Astrocyte (in vitro differentiated cells and primary cell): ENCODE results near the gene DGKB. TPM values are rescaled to one million over a fixed set of nuclear protein-coding genes. Genes with fewer than 3 reads are reported as not detected.

Experiments used
- DNase-seq: peaks from one replicate; pipeline ENCODE4 v3.0.0-alpha.2; 2010; ENCODE audit warnings: low read depth
- FAIRE-seq: peaks from 2 replicates; lab custom pipeline; 2011; peaks lifted over from hg19 to GRCh38; lab: Jason Lieb, UNC
- H2AFZ ChIP-seq: 2 replicates; pipeline ENCODE4 v1.6.0; 2012; ENCODE audit warnings: low read depth, low read length, inconsistent platforms
- H3K27ac ChIP-seq: 2 replicates; pipeline ENCODE4 v1.5.1; 2011; ENCODE audit warnings: low read depth, low read length, inconsistent platforms
- H3K27me3 ChIP-seq: 2 replicates; pipeline ENCODE4 v1.6.0; 2011; ENCODE audit warnings: low read length, inconsistent platforms; ENCODE audit not compliant: insufficient read depth
- H3K36me3 ChIP-seq: 2 replicates; pipeline ENCODE4 v1.5.1; 2011; ENCODE audit warnings: low read length, inconsistent platforms; ENCODE audit not compliant: insufficient read depth
- H3K4me1 ChIP-seq: 2 replicates; pipeline ENCODE4 v1.5.1; 2011; ENCODE audit warnings: low read length, inconsistent platforms; ENCODE audit not compliant: insufficient read depth
- H3K4me2 ChIP-seq: 2 replicates; pipeline ENCODE4 v1.6.0; 2012; ENCODE audit warnings: low read length, inconsistent platforms
- H3K4me3 ChIP-seq: 2 replicates; pipeline ENCODE4 v1.5.1; 2011; ENCODE audit warnings: low read depth, mild to moderate bottlenecking, low read length, inconsistent platforms; ENCODE audit not compliant: insufficient read depth
- H3K79me2 ChIP-seq: 2 replicates; pipeline ENCODE4 v1.6.0; 2012; ENCODE audit warnings: mild to moderate bottlenecking, low read length, inconsistent platforms; ENCODE audit not compliant: insufficient read depth
- H3K9ac ChIP-seq: 2 replicates; pipeline ENCODE4 v1.6.0; 2012; ENCODE audit warnings: mild to moderate bottlenecking, low read length, inconsistent platforms
- H3K9me3 ChIP-seq: 2 replicates; pipeline ENCODE4 v1.5.1; 2012; ENCODE audit warnings: low read depth, mild to moderate bottlenecking, low read length, inconsistent platforms; ENCODE audit not compliant: insufficient read depth
- H4K20me1 ChIP-seq: 2 replicates; pipeline ENCODE4 v1.6.0; 2012; ENCODE audit warnings: low read length, inconsistent platforms; ENCODE audit not compliant: insufficient read depth
- H3K27ac Mint-ChIP-seq: one replicate; pipeline ENCODE4 v1.8.0; 2021; ENCODE audit warnings: mild to moderate bottlenecking, mixed read lengths; ENCODE audit not compliant: unreplicated experiment
- H3K27me3 Mint-ChIP-seq: one replicate; pipeline ENCODE4 v1.8.0; 2021; ENCODE audit warnings: low read depth, mixed read lengths; ENCODE audit not compliant: unreplicated experiment
- H3K36me3 Mint-ChIP-seq: one replicate; pipeline ENCODE4 v1.8.0; 2021; ENCODE audit warnings: low read depth, mixed read lengths; ENCODE audit not compliant: unreplicated experiment
- H3K4me1 Mint-ChIP-seq: one replicate; pipeline ENCODE4 v1.8.0; 2021; ENCODE audit warnings: low read depth, mixed read lengths; ENCODE audit not compliant: unreplicated experiment
- H3K4me3 Mint-ChIP-seq: one replicate; pipeline ENCODE4 v1.8.0; 2021; ENCODE audit warnings: mild to moderate bottlenecking, moderate library complexity, mixed read lengths; ENCODE audit not compliant: unreplicated experiment
- H3K9me3 Mint-ChIP-seq: one replicate; pipeline ENCODE4 v1.8.0; 2021; ENCODE audit warnings: mild to moderate bottlenecking, mixed read lengths; ENCODE audit not compliant: unreplicated experiment
- EZH2 ChIP-seq: IDR thresholded peaks from 2 replicates; pipeline ENCODE4 v1.6.1; 2012; ENCODE audit warnings: mild to moderate bottlenecking, low read length, inconsistent platforms; ENCODE audit not compliant: insufficient read depth
- total RNA-seq: library from RNA; stranded (reverse); gene quantifications from 2 replicates; pipeline ENCODE4 v1.2.1, GENCODE V29; 2021
- TF ChIP-seq, protein P1 (sequence below): IDR thresholded peaks from 2 replicates; pipeline ENCODE4 v1.5.1; 2011; ENCODE audit warnings: low read depth, mild to moderate bottlenecking, inconsistent platforms, low read length, moderate library complexity; ENCODE audit not compliant: insufficient read depth

The DGKB gene
- total RNA-seq, 1 donor from 2014 or later: 0.39 TPM

DNA sequence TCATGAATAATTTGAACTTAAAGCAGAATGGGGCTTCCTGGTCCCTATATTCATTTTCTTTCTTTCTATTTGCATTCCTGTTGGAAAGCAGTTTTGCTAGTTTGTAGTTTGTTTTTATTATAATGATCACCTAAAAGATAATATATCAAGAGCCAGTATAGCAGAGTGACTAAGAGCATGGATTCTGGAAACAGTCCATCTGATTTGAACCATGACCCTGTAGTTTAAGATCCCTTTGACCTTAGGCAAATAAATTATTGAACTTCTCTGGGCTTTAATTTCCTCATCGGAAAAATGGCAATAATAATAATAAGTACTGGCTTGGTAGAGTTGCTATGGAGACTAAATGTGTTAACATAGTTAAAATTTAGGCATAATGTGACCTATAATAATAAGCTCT is 76.1 kb downstream of the DGKB start:
- Histone ChIP-seq H3K36me3 (no peaks in the 10 kb centered on the region), H3K4me2 (no peak overlapping the region), H3K27me3 (no peaks in the 10 kb centered on the region), H3K4me3 (no peak overlapping the region), H4K20me1 (no peaks in the 10 kb centered on the region), H3K79me2 (no peaks in the 10 kb centered on the region), H3K27ac (no peak overlapping the region), H3K4me1 (no peaks in the 10 kb centered on the region), H3K9me3 (no peaks in the 10 kb centered on the region), H2AFZ (no peak overlapping the region), H3K9ac (no peak overlapping the region)
- no peaks in the 10 kb centered on the region for H3K36me3 Mint-ChIP-seq
- no peaks in the 10 kb centered on the region for H3K9me3 Mint-ChIP-seq
- TF ChIP-seq, protein P1, sequence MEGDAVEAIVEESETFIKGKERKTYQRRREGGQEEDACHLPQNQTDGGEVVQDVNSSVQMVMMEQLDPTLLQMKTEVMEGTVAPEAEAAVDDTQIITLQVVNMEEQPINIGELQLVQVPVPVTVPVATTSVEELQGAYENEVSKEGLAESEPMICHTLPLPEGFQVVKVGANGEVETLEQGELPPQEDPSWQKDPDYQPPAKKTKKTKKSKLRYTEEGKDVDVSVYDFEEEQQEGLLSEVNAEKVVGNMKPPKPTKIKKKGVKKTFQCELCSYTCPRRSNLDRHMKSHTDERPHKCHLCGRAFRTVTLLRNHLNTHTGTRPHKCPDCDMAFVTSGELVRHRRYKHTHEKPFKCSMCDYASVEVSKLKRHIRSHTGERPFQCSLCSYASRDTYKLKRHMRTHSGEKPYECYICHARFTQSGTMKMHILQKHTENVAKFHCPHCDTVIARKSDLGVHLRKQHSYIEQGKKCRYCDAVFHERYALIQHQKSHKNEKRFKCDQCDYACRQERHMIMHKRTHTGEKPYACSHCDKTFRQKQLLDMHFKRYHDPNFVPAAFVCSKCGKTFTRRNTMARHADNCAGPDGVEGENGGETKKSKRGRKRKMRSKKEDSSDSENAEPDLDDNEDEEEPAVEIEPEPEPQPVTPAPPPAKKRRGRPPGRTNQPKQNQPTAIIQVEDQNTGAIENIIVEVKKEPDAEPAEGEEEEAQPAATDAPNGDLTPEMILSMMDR: no peak
- no peak for TF ChIP-seq EZH2
- H3K27ac Mint-ChIP-seq: no peak overlapping the region
- peaks cover 25% of the 10 kb centered on the region for H3K4me1 Mint-ChIP-seq
- no peak for FAIRE-seq
- no peak overlapping the region for H3K4me3 Mint-ChIP-seq
- H3K27me3 Mint-ChIP-seq: no peaks in the 10 kb centered on the region
- DNase-seq: no peak

DNA sequence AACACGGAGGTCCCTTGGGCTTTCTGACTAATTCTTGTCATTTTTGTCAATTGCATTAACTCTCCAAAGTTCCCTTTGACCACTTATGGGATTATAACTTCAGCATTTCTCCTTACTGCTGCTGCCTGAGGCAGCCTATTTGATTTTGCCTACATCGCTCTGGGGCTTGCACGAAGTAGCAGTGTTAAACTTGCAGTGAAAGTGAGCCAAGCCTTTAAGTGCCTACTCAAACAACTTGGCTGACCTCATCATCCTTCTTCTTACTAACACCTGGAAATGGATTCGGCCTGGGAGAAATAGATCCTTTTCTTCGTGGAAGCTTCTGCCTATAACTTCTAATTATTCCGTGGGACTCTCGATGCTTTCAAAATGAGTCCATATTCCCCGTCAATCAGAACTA is 76.6 kb downstream of the DGKB start:
- no peak overlapping the region for H3K4me3 ChIP-seq
- no peak overlapping the region for H2AFZ ChIP-seq
- Mint-ChIP-seq H3K27me3 (no peaks in the 10 kb centered on the region), H3K9me3 (no peaks in the 10 kb centered on the region), H3K36me3 (no peaks in the 10 kb centered on the region), H3K27ac (no peak overlapping the region), H3K4me1 (peaks cover 24% of the 10 kb centered on the region), H3K4me3 (no peak overlapping the region)
- FAIRE-seq (no peak), DNase-seq (no peak)
- no peaks in the 10 kb centered on the region for H3K27me3 ChIP-seq
- H3K4me2 ChIP-seq: no peak overlapping the region
- H3K27ac ChIP-seq: no peak overlapping the region
- TF ChIP-seq, protein P1: no peak
- no peak for TF ChIP-seq EZH2
- no peaks in the 10 kb centered on the region for H3K79me2 ChIP-seq
- H3K36me3 ChIP-seq: no peaks in the 10 kb centered on the region
- no peaks in the 10 kb centered on the region for H3K4me1 ChIP-seq
- H4K20me1 ChIP-seq: no peaks in the 10 kb centered on the region
- H3K9ac ChIP-seq: no peak overlapping the region
- no peaks in the 10 kb centered on the region for H3K9me3 ChIP-seq

DNA sequence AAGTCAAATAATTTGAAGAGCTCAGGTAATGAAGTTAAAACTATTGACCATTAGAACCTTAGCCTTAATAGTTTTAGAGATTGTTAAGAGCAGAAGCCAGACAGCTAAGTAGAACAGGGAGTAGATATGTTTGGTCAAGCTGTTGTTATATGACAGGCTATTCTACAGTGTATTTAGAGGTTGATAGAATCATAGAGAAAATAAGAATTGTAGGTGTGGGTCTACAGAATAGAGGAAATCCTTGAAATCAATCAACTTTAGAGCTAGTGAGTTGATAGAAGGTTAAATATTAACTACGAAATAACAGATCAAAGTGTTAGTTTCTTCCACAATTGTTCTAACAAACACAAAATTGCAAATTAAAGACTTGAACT is 80.1 kb downstream of the DGKB start:
- Mint-ChIP-seq H3K27ac (no peak overlapping the region), H3K36me3 (no peaks in the 10 kb centered on the region), H3K9me3 (no peaks in the 10 kb centered on the region), H3K4me1 (peaks cover 10% of the 10 kb centered on the region), H3K4me3 (no peak overlapping the region), H3K27me3 (no peaks in the 10 kb centered on the region)
- Histone ChIP-seq H3K4me1 (no peaks in the 10 kb centered on the region), H3K4me3 (no peak overlapping the region), H2AFZ (no peak overlapping the region), H3K79me2 (no peaks in the 10 kb centered on the region), H3K9me3 (no peaks in the 10 kb centered on the region), H3K27me3 (no peaks in the 10 kb centered on the region), H3K4me2 (no peak overlapping the region), H3K9ac (no peak overlapping the region), H3K36me3 (no peaks in the 10 kb centered on the region), H3K27ac (no peak overlapping the region), H4K20me1 (no peaks in the 10 kb centered on the region)
- no peak for DNase-seq
- no peak for TF ChIP-seq EZH2
- TF ChIP-seq, protein P1: no peak
- FAIRE-seq: no peak
